Endothelial cell of umbilical vein (primary cell): Measurements from ENCODE around the gene RPIA. TPM values are rescaled to one million over a fixed set of nuclear protein-coding genes. Genes with fewer than 3 reads are reported as not detected.

Experiments
- BruUV-seq: library from RNA; stranded (reverse); fragments of 400-500 nt; replicated peaks from 2 replicates; lab custom pipeline; 2021; lab: Mats Ljungman, UMichigan
- CTCF ChIA-PET: fragments of 300-600, 350-600 bp; sonication (Branson Sonifier 250); formaldehyde crosslinking; loops from one replicate; lab custom pipeline; 2021; ENCODE audit warnings: antibody characterized with exemption, inconsistent platforms; lab: Charles Lee
- POLR2A ChIA-PET: fragments of 300-600, 350-600 bp; sonication (Branson Sonifier 250); formaldehyde crosslinking; loops from one replicate; lab custom pipeline; 2021; ENCODE audit warnings: antibody characterized with exemption, inconsistent platforms; lab: Charles Lee
- DNase-seq: peaks from one replicate; pipeline ENCODE4 v3.0.0-alpha.2; 2011; ENCODE audit warnings: low read depth, low spot score
- FAIRE-seq: peaks from 2 replicates; lab custom pipeline; 2011; peaks lifted over from hg19 to GRCh38; lab: Jason Lieb, UNC
- H2AFZ ChIP-seq: 2 replicates; pipeline ENCODE4 v1.6.0; 2012; ENCODE audit warnings: low read depth, low read length, control low read depth, inconsistent platforms
- H3K27ac ChIP-seq: 2 replicates; pipeline ENCODE4 v1.5.1; 2011; ENCODE audit warnings: low read depth, mild to moderate bottlenecking, control low read depth, low read length, moderate library complexity; ENCODE audit not compliant: insufficient read depth
- H3K27me3 ChIP-seq, 2 experiments: 2 replicates each; pipeline versions ENCODE4 v1.6.0 to v1.6.1; 2011; ENCODE audit warnings: low read length in 2 of 2, mixed read lengths in 1 of 2; ENCODE audit not compliant: control insufficient read depth in 2 of 2, insufficient read depth in 2 of 2
- H3K36me3 ChIP-seq, 2 experiments: 2 replicates in 1 of 2; 3 replicates in 1 of 2; pipeline ENCODE4 v1.5.1; 2011; ENCODE audit warnings: low read length in 2 of 2, mild to moderate bottlenecking in 1 of 2, moderate library complexity in 1 of 2; ENCODE audit not compliant: control insufficient read depth in 2 of 2, insufficient read depth in 2 of 2; ENCODE audit errors: extremely low read depth in 1 of 2
- H3K4me1 ChIP-seq: 3 replicates; pipeline ENCODE4 v1.5.1; 2011; ENCODE audit warnings: mild to moderate bottlenecking, low read length; ENCODE audit not compliant: control insufficient read depth, insufficient read depth; ENCODE audit errors: extremely low read depth
- H3K4me2 ChIP-seq: 2 replicates; pipeline ENCODE4 v1.6.1; 2011; ENCODE audit warnings: low read length, control low read depth, mixed read lengths; ENCODE audit not compliant: insufficient read depth
- H3K4me3 ChIP-seq, 3 experiments: fragments of 200-600 bp in 1 of 3; sonication (generic), shearing (Covaris generic) in 1 of 3; replicated peaks in 1 of 3; 2 replicates each; pipeline ENCODE4 v1.5.1; 2011 to 2016; ENCODE audit warnings: control low read depth in 3 of 3, low read length in 3 of 3, mild to moderate bottlenecking in 2 of 3, inconsistent platforms in 1 of 3, low read depth in 1 of 3, moderate library complexity in 1 of 3; ENCODE audit not compliant: insufficient read depth in 1 of 3
- H3K79me2 ChIP-seq: 2 replicates; pipeline ENCODE4 v1.6.0; 2012; ENCODE audit warnings: low read length, inconsistent platforms; ENCODE audit not compliant: control insufficient read depth, insufficient read depth
- H3K9ac ChIP-seq: replicated peaks from 2 replicates; pipeline ENCODE3; 2011; ENCODE audit warnings: low read length, control low read depth; ENCODE audit not compliant: insufficient read depth; ENCODE audit errors: extremely low read depth
- H3K9me1 ChIP-seq: replicated peaks from 3 replicates; pipeline ENCODE4 v1.6.0; 2011; ENCODE audit warnings: mild to moderate bottlenecking, low read length; ENCODE audit not compliant: control insufficient read depth, insufficient read depth; ENCODE audit errors: extremely low read depth
- H3K9me3 ChIP-seq: replicated peaks from 2 replicates; pipeline ENCODE4 v1.5.1; 2012; ENCODE audit warnings: low read length, inconsistent platforms; ENCODE audit not compliant: control insufficient read depth, insufficient read depth
- H4K20me1 ChIP-seq: replicated peaks from 2 replicates; pipeline ENCODE3; 2011; ENCODE audit warnings: mild to moderate bottlenecking, low read length; ENCODE audit not compliant: control insufficient read depth, insufficient read depth; ENCODE audit errors: extremely low read depth
- EZH2 ChIP-seq: IDR thresholded peaks from 2 replicates; pipeline ENCODE4 v1.6.1; 2012; ENCODE audit warnings: borderline replicate concordance, low read depth, mild to moderate bottlenecking, moderate library complexity, low read length, inconsistent platforms; ENCODE audit not compliant: severe bottlenecking
- FOS ChIP-seq: IDR thresholded peaks from 2 replicates; pipeline ENCODE4 v1.6.1; 2011; ENCODE audit warnings: mild to moderate bottlenecking, low read length, moderate library complexity, borderline replicate concordance; ENCODE audit not compliant: insufficient read depth
- GATA2 ChIP-seq: IDR thresholded peaks from 2 replicates; pipeline ENCODE4 v1.7.0; 2011; ENCODE audit warnings: low read depth, mild to moderate bottlenecking, moderate library complexity, mixed read lengths, low read length; ENCODE audit not compliant: insufficient read length, insufficient read depth
- JUN ChIP-seq: IDR thresholded peaks from 2 replicates; pipeline ENCODE4 v1.6.1; 2011; ENCODE audit warnings: borderline replicate concordance, low read depth; ENCODE audit not compliant: insufficient read length, insufficient read depth
- MYC ChIP-seq: IDR thresholded peaks from one replicate; pipeline ENCODE4 v1.6.1; 2011; ENCODE audit warnings: mild to moderate bottlenecking, low read depth, low read length
- POLR2A ChIP-seq: IDR thresholded peaks from 2 replicates; pipeline ENCODE4 v1.6.1; 2012; ENCODE audit warnings: low read depth, mild to moderate bottlenecking, control low read depth, low read length
- POLR2AphosphoS5 ChIP-seq: IDR thresholded peaks from 2 replicates; pipeline ENCODE4 v1.6.1; 2012; ENCODE audit warnings: low read depth, mild to moderate bottlenecking, control low read depth, low read length, moderate library complexity; ENCODE audit not compliant: insufficient read depth
- dilution Hi-C: fragments of 300-500 bp; cut with MboI; formaldehyde crosslinking; loops from one replicate; pipeline ENCODE4 v1.15.0; 2019; ENCODE audit warnings: low sequenced_read_pairs; ENCODE audit not compliant: extremely low pct_ligation_motif_present
- intact Hi-C: fragments of 100-400 bp; cut with micrococcal nuclease; formaldehyde crosslinking; loops from one replicate; pipeline ENCODE4 v1.10.0; 2022
- polyA plus RNA-seq, 4 experiments: library from polyadenylated mRNA; depleted of rRNA in 3 of 4; stranded (reverse) in 3 of 4; unstranded in 1 of 4; fragments of >200 nt; gene quantifications; 2 replicates each; pipeline versions ENCODE4 v1.2.1 to v1.2.3, GENCODE V29; 2011 to 2012; ENCODE audit warnings: missing spikeins in 1 of 4
- total RNA-seq: library from RNA; stranded (reverse); gene quantifications from 2 replicates; pipeline ENCODE4 v1.2.3, GENCODE V29; 2021
- TF ChIP-seq, protein P1 (sequence below), 2 donors: IDR thresholded peaks; 1 replicate in 1 of 2; 2 replicates in 1 of 2; pipeline ENCODE4 v1.5.1; 2011; ENCODE audit warnings: low read length in 2 of 2, mild to moderate bottlenecking in 2 of 2, moderate library complexity in 2 of 2, control low read depth in 1 of 2, inconsistent platforms in 1 of 2, low read depth in 1 of 2; ENCODE audit not compliant: insufficient read depth in 1 of 2; ENCODE audit errors: extremely low read depth in 1 of 2
- TF ChIP-seq, protein P2 (sequence below): IDR thresholded peaks from 2 replicates; pipeline ENCODE4 v1.6.1; 2011; ENCODE audit not compliant: insufficient read depth, insufficient read length

Gene RPIA
- total and polyA plus RNA-seq, 2 donors (not counting 3 experiments of a cell fraction or from before 2014, with no cell fraction given): 15.7 to 30.3 TPM

DNA sequence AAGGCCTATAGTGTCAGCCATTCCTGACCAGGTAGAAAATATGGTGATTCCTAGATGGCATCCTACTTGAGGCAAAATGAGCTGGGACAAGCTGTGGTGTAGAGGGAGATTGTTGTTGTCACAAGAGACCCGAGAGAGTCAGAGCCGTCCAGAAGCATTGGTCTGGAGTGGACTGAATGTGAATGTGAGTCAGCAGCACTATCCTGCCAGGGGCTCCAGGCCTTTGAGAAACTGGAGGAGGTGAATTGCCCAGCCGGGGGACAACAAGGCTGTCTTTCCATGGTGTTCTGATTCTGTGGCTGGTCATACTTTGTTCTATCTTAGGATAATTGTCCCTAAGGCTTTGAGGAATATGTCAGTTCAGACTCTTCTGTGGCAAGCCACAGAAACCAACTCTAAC lies 34.8 kb upstream of the RPIA start:
- FAIRE-seq (no peak), DNase-seq (no peak)
- dilution Hi-C loops (loop anchor here (25.0 kb wide), 1 partner anchor 94 kb away; no protein-coding TSS in a partner anchor), intact Hi-C loops (no loop called here)
- TF ChIP-seq POLR2A (no peak), GATA2 (no peak), JUN (no peak), POLR2AphosphoS5 (no peak), MYC (no peak), EZH2 (no peak), FOS (no peak)
- TF ChIP-seq, protein P1, sequence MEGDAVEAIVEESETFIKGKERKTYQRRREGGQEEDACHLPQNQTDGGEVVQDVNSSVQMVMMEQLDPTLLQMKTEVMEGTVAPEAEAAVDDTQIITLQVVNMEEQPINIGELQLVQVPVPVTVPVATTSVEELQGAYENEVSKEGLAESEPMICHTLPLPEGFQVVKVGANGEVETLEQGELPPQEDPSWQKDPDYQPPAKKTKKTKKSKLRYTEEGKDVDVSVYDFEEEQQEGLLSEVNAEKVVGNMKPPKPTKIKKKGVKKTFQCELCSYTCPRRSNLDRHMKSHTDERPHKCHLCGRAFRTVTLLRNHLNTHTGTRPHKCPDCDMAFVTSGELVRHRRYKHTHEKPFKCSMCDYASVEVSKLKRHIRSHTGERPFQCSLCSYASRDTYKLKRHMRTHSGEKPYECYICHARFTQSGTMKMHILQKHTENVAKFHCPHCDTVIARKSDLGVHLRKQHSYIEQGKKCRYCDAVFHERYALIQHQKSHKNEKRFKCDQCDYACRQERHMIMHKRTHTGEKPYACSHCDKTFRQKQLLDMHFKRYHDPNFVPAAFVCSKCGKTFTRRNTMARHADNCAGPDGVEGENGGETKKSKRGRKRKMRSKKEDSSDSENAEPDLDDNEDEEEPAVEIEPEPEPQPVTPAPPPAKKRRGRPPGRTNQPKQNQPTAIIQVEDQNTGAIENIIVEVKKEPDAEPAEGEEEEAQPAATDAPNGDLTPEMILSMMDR (IDR thresholded peaks at IDR 0.05; ENCODE audit: extremely low read depth in 1 of 2, insufficient read depth in 1 of 2, low read depth in 1 of 2, low read length in 2 of 2): no peak
- TF ChIP-seq, protein P2, sequence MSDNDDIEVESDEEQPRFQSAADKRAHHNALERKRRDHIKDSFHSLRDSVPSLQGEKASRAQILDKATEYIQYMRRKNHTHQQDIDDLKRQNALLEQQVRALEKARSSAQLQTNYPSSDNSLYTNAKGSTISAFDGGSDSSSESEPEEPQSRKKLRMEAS: no peak
- no peaks in the 10 kb centered on the region for H3K27me3 ChIP-seq
- no peak overlapping the region for H2AFZ ChIP-seq
- no peaks in the 10 kb centered on the region for H3K9me1 ChIP-seq
- H3K36me3 ChIP-seq: no peaks in the 10 kb centered on the region
- no TSS peak for BruUV-seq
- no peak overlapping the region for H3K9ac ChIP-seq
- CTCF ChIA-PET: interaction anchor here (1.4 to 4.7 kb wide), 3 partner anchors 11 to 15 kb away, joined by 4 to 49 read pairs (median 21); no protein-coding TSS in a partner anchor
- H3K4me3 ChIP-seq: no peak overlapping the region
- H3K79me2 ChIP-seq: no peaks in the 10 kb centered on the region
- POLR2A ChIA-PET: no interaction called here
- H3K4me1 ChIP-seq: peaks cover 11% of the 10 kb centered on the region
- H3K4me2 ChIP-seq: no peak overlapping the region
- H3K27ac ChIP-seq: no peak overlapping the region
- H3K9me3 ChIP-seq: no peaks in the 10 kb centered on the region
- no peaks in the 10 kb centered on the region for H4K20me1 ChIP-seq
